Glutamatergic neuron (in vitro differentiated cells): ENCODE data around the gene VWA8. TPM values are rescaled to one million over a fixed set of nuclear protein-coding genes. Genes with fewer than 3 reads are reported as not detected.

Source experiments
- DNase-seq: peaks from one replicate; pipeline ENCODE4 v3.0.0; 2022
- H3K27ac Mint-ChIP-seq: one replicate; pipeline ENCODE4 v1.8.0; 2020; ENCODE audit warnings: mild to moderate bottlenecking, mixed read lengths, inconsistent platforms; ENCODE audit not compliant: unreplicated experiment
- H3K27me3 Mint-ChIP-seq: one replicate; pipeline ENCODE4 v1.8.0; 2020; ENCODE audit warnings: mild to moderate bottlenecking, moderate library complexity, mixed read lengths, inconsistent platforms; ENCODE audit not compliant: unreplicated experiment
- H3K36me3 Mint-ChIP-seq: one replicate; pipeline ENCODE4 v1.8.0; 2020; ENCODE audit warnings: mild to moderate bottlenecking, mixed read lengths, inconsistent platforms; ENCODE audit not compliant: unreplicated experiment
- H3K4me1 Mint-ChIP-seq: one replicate; pipeline ENCODE4 v1.8.0; 2020; ENCODE audit warnings: mild to moderate bottlenecking, low read depth, mixed read lengths, inconsistent platforms; ENCODE audit not compliant: unreplicated experiment
- H3K4me3 Mint-ChIP-seq: one replicate; pipeline ENCODE4 v1.8.0; 2020; ENCODE audit warnings: mild to moderate bottlenecking, mixed read lengths, inconsistent platforms; ENCODE audit not compliant: unreplicated experiment
- H3K9me3 Mint-ChIP-seq: one replicate; pipeline ENCODE4 v1.8.0; 2020; ENCODE audit warnings: mild to moderate bottlenecking, moderate library complexity, mixed read lengths, inconsistent platforms; ENCODE audit not compliant: unreplicated experiment
- CTCF ChIP-seq: fragments of 200-600 bp; sonication (generic); IDR thresholded peaks from one replicate; pipeline ENCODE4 v1.5.0; 2021; ENCODE audit not compliant: partially characterized antibody, unreplicated experiment
- total RNA-seq: library from RNA; stranded (reverse); fragmentation: NEBNext Ultra II Directional; extraction: Animal tissue kit (Norgen Biotek cat#: 25700); gene quantifications from one replicate; pipeline ENCODE4 v1.2.1, GENCODE V29; 2021; ENCODE audit not compliant: unreplicated experiment

The VWA8 gene
- total RNA-seq, 1 donor from 2014 or later: 16.4 TPM

GRCh38 chr13:41645331-41645730 is 315.6 kb downstream of the VWA8 start:
- no peaks in the 10 kb centered on the region for H3K4me1 Mint-ChIP-seq
- no peak for DNase-seq
- peaks cover 2% of the 10 kb centered on the region for H3K9me3 Mint-ChIP-seq
- H3K4me3 Mint-ChIP-seq: no peak overlapping the region
- no peaks in the 10 kb centered on the region for H3K36me3 Mint-ChIP-seq
- H3K27me3 Mint-ChIP-seq: no peaks in the 10 kb centered on the region
- TF ChIP-seq CTCF: no peak
- no peak overlapping the region for H3K27ac Mint-ChIP-seq

- no peak for DNase-seq
- Mint-ChIP-seq H3K27ac (no peak overlapping the region), H3K4me3 (no peak overlapping the region), H3K9me3 (peaks cover 2% of the 10 kb centered on the region), H3K4me1 (no peaks in the 10 kb centered on the region), H3K36me3 (no peaks in the 10 kb centered on the region), H3K27me3 (no peaks in the 10 kb centered on the region)
- TF ChIP-seq CTCF: no peak
Observed at GRCh38 chr13:41644742-41645141, 316.2 kb downstream of the VWA8 start.

GRCh38 chr13:41643507-41643906 is 317.4 kb downstream of the VWA8 start:
- Mint-ChIP-seq H3K4me1 (no peaks in the 10 kb centered on the region), H3K9me3 (peaks cover 2% of the 10 kb centered on the region), H3K27ac (no peak overlapping the region)

GRCh38 chr13:41641961-41642360 is 318.9 kb downstream of the VWA8 start:
- no peaks in the 10 kb centered on the region for H3K27me3 Mint-ChIP-seq
- DNase-seq: no peak
- H3K4me3 Mint-ChIP-seq: no peak overlapping the region
- H3K36me3 Mint-ChIP-seq: no peaks in the 10 kb centered on the region
- no peak for TF ChIP-seq CTCF
- no peaks in the 10 kb centered on the region for H3K4me1 Mint-ChIP-seq
- H3K9me3 Mint-ChIP-seq: peaks cover 2% of the 10 kb centered on the region
- H3K27ac Mint-ChIP-seq: no peak overlapping the region

More at GRCh38 chr13:41643507-41643906, 317.4 kb downstream of the VWA8 start:
- no peak for TF ChIP-seq CTCF
- Mint-ChIP-seq H3K4me3 (no peak overlapping the region), H3K36me3 (no peaks in the 10 kb centered on the region), H3K27me3 (no peaks in the 10 kb centered on the region)
- DNase-seq: no peak

- Mint-ChIP-seq H3K4me3 (no peak overlapping the region), H3K9me3 (peaks cover 2% of the 10 kb centered on the region), H3K27ac (no peak overlapping the region), H3K4me1 (no peaks in the 10 kb centered on the region), H3K27me3 (no peaks in the 10 kb centered on the region), H3K36me3 (no peaks in the 10 kb centered on the region)
- no peak for TF ChIP-seq CTCF
- no peak for DNase-seq
Observed at GRCh38 chr13:41641429-41641828, 319.5 kb downstream of the VWA8 start.
